Measurements from ENCODE around the gene SAP30BP.
"Not testable (repeated sequence)": the region's sequence is repeated elsewhere in the genome, so short reads cannot be mapped to it uniquely, and the experiment has no call there.

Gene SAP30BP

DNA sequence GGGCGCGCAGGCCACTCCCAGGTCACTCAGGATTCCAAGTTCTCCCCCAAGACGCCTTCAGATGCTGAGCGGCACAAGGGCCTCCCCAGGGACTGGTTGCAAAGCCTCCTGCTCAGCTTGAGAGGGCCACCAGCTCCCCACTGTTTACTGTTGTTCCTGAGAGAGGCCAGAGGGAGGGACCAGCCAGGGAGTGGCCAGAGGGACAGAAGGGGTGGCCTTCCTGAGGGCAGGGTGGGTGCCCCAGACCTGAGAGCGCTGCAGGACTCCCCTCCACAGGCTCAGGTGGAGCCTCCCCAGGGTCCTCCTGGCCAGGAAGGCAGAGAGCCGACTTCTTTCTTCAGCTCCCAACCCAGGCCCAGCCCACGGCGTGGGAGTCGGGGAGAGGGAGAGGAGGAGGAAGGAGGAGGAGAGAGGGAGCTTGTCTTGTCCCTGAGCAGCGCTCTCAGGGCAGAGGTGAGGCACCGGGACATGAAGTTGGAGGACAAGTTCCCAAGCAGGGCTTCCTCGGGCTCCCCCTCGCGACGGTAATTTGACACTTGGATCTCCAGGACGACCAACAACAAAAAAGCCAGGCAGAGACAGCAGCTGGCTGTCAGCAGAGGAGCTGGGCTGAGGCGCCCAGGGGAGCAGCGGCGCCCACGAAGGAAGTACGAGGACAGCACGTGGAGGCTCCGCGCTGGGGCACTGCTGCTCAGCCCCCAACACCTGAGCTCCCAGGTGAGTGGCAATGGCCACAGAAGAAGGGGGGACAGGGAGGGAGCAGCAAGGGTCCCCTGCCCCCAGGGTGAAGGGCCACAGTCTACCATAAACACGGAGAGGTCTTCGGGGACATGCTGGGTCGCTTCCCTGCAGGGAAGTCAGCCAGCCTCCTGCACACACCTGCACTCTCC, 33.4 kb upstream of the SAP30BP start:
- peak; percentile 74 for FAIRE-seq

DNA sequence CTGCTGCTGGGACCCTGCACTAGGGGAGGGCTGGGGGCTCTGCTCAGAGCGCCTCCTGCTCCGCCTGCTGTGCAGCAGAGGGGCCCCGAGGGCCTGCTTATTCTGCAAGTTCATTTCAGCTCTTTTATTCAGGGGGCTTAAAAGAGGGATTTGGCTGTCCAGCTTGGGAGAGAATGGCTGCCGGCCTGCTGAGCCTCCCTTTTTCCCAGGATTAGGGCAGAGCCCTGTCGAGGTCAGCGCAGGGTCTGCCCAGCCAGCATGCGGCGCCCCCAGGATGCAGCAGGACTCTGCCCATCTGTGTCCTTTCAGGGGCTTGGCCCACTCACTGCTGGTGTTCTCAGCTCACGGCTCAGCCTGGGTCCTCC, 32.8 kb upstream of the SAP30BP start:
- FAIRE-seq (no peak), DNase-seq (ENCODE audit: insufficient read length, low spot score) (no peak)

More for the DNA sequence above, 33.4 kb upstream of the SAP30BP start:
- DNase-seq (ENCODE audit: insufficient read length, low spot score) = peak; percentile 84

GRCh38 chr17:75634754-75635609, 32.2 kb upstream of the SAP30BP start:
- DNase-seq (ENCODE audit: insufficient read length, low spot score) (no peak), FAIRE-seq (no peak)

DNA sequence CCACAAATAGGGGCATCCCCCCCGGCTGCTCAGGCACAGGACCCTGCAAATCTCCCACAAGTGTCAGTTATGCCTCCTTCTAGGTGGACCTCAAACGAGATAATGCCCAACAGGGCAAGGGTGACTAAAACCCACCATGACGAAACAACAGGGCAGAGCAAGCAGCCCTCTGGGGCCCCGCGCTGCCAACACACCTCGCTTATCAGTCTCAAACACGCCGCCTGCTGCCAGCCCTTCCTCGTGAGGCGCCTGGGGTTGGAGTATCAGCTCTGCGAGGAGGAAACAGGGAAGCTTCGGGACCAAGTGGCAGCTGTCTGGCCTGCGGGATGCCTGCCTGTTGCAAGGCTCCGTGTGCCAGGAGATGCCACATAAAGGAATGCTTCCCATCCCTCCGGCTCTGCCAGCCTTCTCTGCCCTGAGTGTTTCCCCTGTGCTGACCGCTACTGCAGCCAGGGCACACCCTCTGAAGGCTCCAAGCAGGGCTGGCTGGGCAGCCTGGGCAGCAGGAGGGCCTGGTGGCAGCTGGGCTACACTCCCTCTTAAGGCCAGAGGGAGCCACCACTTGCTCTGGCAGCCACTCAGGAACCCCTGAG, 31.4 kb upstream of the SAP30BP start:
- no peak for FAIRE-seq
- no peak for DNase-seq (ENCODE audit: insufficient read length, low spot score)

DNA sequence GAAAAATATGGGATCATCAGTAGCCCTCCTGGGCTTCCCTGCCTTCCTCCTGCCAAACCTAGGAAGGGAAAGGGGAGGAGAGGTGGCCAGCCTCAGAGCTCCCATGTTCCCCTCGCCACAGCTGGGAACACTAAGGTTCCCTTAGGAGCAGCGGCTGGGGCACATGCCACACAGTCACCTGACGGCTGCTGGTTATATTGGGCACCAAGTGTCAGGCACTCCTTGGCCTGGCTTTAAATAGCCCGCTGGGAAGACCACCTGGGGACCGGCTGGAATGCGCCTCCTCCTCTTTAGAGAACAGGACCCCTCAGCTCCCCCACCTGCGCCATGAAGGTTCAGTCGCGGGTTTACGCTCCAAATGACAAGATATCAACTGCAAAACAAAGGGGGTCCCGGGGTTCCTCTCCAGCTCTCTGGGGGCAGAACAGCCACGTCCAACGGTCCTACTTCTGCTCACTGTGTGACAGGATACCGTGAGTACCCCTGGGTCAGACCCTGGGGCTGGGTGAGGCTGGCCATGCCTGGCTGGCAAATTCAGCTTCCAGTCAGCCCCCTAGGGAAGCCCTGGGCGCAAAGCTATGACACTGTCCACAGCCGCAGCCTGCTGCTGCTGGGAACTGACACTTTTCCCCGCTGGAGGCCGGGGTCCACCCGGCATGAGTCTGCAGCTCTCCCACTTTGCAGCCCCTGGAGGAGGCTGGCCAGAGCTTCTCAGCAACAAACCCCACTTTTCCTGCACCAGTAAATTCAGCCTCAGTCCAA, 30.6 kb upstream of the SAP30BP start:
- DNase-seq (ENCODE audit: insufficient read length, low spot score) (no peak), FAIRE-seq (no peak)

- FAIRE-seq (no peak), DNase-seq (ENCODE audit: insufficient read length, low spot score) (no peak)
These were observed 30.0 kb upstream of the SAP30BP start for GRCh38 chr17:75637143-75637538.

DNA sequence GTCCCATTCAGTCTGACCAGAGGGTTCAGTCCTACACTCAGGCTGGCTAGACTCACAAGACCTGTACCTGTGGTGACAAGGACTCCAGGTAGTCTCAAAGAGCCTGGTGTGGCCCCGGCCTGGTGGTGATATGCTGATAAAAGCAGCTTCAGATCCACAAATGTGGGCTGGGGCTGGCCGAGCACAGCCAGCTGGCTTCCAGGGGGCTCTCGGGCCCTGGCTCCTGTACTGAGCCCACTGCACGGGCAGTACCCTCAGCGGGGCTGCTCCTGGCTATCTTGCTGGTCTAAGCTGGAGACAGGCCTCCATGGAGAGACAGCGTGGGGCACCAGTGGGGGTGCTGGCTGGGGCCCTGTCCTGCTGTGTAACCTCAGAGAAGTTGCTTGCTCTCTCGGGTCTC, 29.6 kb upstream of the SAP30BP start:
- DNase-seq (ENCODE audit: insufficient read length, low spot score) (no peak), FAIRE-seq (no peak)

- not testable (repeated sequence) for DNase-seq (ENCODE audit: insufficient read length, low spot score); FAIRE-seq
These were observed 29.1 kb upstream of the SAP30BP start for GRCh38 chr17:75638039-75638438.

GRCh38 chr17:75638893-75639292, 28.2 kb upstream of the SAP30BP start:
- FAIRE-seq = no peak
- no peak for DNase-seq (ENCODE audit: insufficient read length, low spot score)

- FAIRE-seq = no peak
These were observed 27.8 kb upstream of the SAP30BP start for GRCh38 chr17:75639327-75639726.

DNA sequence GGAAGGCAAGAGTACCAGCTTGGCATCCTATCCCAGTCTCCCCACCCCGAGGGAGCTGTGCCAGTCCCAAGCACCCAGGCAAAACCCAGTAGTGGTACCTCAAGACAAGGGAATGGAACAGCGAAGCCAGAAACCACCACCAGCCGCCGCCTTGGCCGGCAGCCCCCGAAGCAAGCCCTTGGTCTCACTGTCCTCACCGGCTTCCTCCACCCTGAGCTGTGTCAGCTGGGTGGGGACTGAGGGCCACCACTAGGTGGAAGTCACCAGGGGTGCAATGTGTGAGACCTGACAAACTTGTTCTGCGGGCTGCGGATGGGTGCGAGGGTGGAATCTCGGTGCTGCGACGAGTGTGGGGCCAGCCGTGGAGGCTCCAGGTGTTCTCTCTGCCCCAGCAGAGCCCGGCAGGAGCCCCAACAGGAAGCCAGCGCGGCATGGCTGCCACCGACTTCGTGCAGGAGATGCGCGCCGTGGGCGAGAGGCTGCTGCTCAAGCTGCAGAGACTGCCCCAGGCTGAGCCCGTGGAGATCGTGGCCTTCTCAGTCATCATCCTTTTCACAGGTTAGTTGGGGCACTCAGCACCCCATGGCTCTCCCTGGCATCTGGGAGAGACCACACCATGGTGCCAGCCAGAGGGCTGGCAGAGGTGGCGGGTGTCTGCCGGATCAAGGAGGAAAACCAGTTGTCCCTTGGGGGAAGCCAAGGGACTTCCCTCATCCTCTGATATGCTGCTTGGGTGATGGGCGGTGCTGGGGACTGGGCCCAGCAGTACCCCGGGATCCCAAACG, 27.2 kb upstream of the SAP30BP start:
- no peak for FAIRE-seq
- no peak for DNase-seq (ENCODE audit: insufficient read length, low spot score)

More at GRCh38 chr17:75639327-75639726, 27.8 kb upstream of the SAP30BP start:
- DNase-seq (ENCODE audit: insufficient read length, low spot score) = no peak

GRCh38 chr17:75640556-75641119, 26.5 kb upstream of the SAP30BP start:
- DNase-seq (ENCODE audit: insufficient read length, low spot score) (no peak), FAIRE-seq (no peak)

- FAIRE-seq (no peak), DNase-seq (ENCODE audit: insufficient read length, low spot score) (no peak)
These were observed 25.8 kb upstream of the SAP30BP start for GRCh38 chr17:75641343-75641742.

DNA sequence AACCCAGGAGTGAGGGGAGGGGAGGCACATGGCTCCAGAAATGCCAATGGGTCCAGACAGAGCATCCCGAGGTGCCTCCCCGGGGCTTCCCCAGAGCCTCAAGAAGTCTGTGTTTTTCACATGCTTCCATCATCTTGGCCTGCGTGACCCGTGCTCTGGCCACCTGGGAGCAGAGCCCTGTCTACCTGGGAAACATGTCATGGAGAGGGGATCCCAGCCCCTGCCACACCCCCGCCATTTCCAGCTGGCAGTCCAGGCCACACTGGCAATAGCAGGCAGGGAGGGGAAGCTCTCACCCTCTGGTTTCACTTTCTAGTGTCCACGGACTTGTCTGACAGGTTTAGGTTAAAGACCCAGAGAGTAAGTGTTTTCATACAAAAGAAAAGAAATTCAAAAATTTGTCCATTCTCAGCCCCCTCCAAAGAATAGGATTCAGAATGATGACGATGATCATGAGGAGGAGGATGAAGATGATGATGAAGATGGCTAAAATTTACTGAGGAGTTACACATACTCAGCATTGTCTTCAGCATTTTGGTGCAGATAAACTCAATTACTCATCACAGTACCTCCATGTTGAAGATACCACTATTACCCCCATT, 24.9 kb upstream of the SAP30BP start:
- FAIRE-seq (peak; percentile 37), DNase-seq (ENCODE audit: insufficient read length, low spot score) (no peak)

- peak; percentile 35 for FAIRE-seq
- DNase-seq (ENCODE audit: insufficient read length, low spot score) = no peak
These were observed 24.1 kb upstream of the SAP30BP start for GRCh38 chr17:75642784-75643642.

DNA sequence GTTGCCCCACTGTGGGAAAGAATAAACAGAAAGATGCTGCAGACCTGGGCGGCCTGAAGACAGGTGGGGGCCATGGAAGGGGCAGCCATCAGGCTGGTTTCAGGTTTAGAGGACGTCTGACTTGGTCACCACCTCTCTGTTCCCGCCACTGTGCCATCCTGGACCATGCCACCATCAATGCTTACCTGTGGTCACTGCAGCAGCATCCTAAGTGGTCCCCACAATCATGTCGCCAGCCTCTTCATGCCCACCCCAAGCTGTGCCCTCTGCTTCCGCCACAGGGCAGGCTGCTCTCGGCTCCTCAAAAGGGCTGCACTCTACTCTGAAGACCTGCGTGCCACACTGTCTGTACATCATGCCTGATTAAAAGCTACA, 23.5 kb upstream of the SAP30BP start:
- no peak for FAIRE-seq
- DNase-seq (ENCODE audit: insufficient read length, low spot score) = no peak

DNA sequence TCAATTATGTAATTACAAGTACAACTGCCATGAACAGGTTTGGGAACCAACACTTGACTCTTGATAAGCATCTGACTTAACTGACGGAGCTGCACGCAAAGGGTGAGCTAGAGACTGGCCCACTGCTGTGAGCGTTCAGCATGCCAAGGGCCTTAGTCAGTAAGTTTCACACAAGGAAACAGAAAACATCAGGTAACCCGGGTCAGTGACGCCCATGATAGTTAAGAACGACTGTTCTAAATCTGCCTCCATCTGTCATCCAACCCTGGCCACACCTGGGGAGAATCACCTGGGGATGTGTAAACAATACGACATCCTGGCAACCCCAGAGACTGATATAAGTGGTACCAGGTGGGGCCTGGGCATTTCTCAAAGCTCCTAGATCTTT, 21.6 kb upstream of the SAP30BP start:
- FAIRE-seq (no peak), DNase-seq (ENCODE audit: insufficient read length, low spot score) (no peak)

All from GM19239 (cell line).